SK-N-SH treated with all-trans-retinoic acid at 6 μM for 48 hours (cell line): ENCODE data around the gene SPDYE3.
A peak's percentile ranks its signal among the peaks of the same experiment; 100 is the strongest.
"Not testable (repeated sequence)": the region's sequence is repeated elsewhere in the genome, so short reads cannot be mapped to it uniquely, and the experiment has no call there.

ENCODE experiments used
- ATAC-seq: fragments of 200-7000 bp; cut with Tn5 transposase; 3 replicates; pipeline ENCODE4 v1.9.1; 2020; ENCODE audit warnings: mild to moderate bottlenecking, moderate library complexity
- CSDC2 ChIP-seq: fragments of 250-450 bp; sonication (Bioruptor Pico); IDR thresholded peaks from 2 replicates; pipeline ENCODE4 v1.5.0; 2020; ENCODE audit warnings: mild to moderate bottlenecking, moderate library complexity
- GLIS3 ChIP-seq: fragments of 250-450 bp; sonication (Bioruptor Pico); IDR thresholded peaks from 2 replicates; pipeline ENCODE4 v1.5.0; 2020; ENCODE audit warnings: mild to moderate bottlenecking, moderate library complexity
- RARB ChIP-seq: fragments of 250-450 bp; sonication (Bioruptor Pico); IDR thresholded peaks from 2 replicates; pipeline ENCODE4 v1.8.0; 2021; ENCODE audit warnings: mild to moderate bottlenecking, moderate library complexity
- TOX ChIP-seq: fragments of 250-450 bp; sonication (Bioruptor Pico); IDR thresholded peaks from 2 replicates; pipeline ENCODE4 v1.8.0; 2021; ENCODE audit warnings: mild to moderate bottlenecking, moderate library complexity, borderline replicate concordance
- TSHZ2 ChIP-seq: fragments of 250-450 bp; sonication (Bioruptor Pico); IDR thresholded peaks from 2 replicates; pipeline ENCODE4 v1.5.0; 2020; ENCODE audit warnings: mild to moderate bottlenecking, moderate library complexity
- ZFP3 ChIP-seq: fragments of 250-450 bp; sonication (Bioruptor Pico); IDR thresholded peaks from 2 replicates; pipeline ENCODE4 v1.5.0; 2020; ENCODE audit warnings: mild to moderate bottlenecking, moderate library complexity
- ZFP30 ChIP-seq: fragments of 450-650 bp; formaldehyde crosslinking; IDR thresholded peaks from 2 replicates; pipeline ENCODE4 v1.5.0; 2022; ENCODE audit warnings: mild to moderate bottlenecking, moderate library complexity
- TF ChIP-seq, protein P1 (sequence below): fragments of 250-450 bp; sonication (Bioruptor Pico); IDR thresholded peaks from 2 replicates; pipeline ENCODE4 v1.8.0; 2020; ENCODE audit warnings: mild to moderate bottlenecking, moderate library complexity, borderline replicate concordance

SPDYE3 gene

GRCh38 chr7:100295269-100295668 lies 12.2 kb upstream of the SPDYE3 start:
- peak; percentile 48 for ATAC-seq

- not testable (repeated sequence) for ATAC-seq
Observed at GRCh38 chr7:100297852-100298631, 9.5 kb upstream of the SPDYE3 start.

GRCh38 chr7:100298632-100298895 lies 8.9 kb upstream of the SPDYE3 start:
- ATAC-seq: not testable (repeated sequence)

- not testable (repeated sequence) for ATAC-seq
Observed at GRCh38 chr7:100304526-100304925, 3.0 kb upstream of the SPDYE3 start.

- ATAC-seq: not testable (repeated sequence)
Observed at GRCh38 chr7:100318329-100318728, 10.8 kb downstream of the SPDYE3 start.

GRCh38 chr7:100321648-100322047 lies 14.1 kb downstream of the SPDYE3 start:
- not testable (repeated sequence) for ATAC-seq

GRCh38 chr7:100324194-100324593 lies 16.7 kb downstream of the SPDYE3 start:
- ATAC-seq: not testable (repeated sequence)

DNA sequence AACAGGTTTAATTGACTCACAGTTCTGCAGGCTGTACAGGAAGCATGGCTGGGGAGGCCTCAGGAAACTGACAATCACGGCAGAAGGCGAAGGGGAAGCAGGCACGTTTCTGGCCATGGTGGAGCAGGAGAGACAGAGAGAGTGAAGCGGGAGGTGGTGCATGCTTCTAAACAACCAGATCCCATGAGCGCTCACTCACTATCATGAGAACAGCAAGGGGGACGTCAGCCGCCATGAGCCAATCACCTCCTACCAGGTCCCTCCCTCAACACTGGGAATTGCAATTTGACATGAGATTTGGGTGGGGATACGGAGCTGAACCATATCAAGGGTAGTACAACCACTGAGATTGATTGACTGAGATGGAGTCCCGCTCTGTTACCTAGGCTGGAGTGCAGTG lies 18.2 kb downstream of the SPDYE3 start:
- ATAC-seq: not testable (repeated sequence)

DNA sequence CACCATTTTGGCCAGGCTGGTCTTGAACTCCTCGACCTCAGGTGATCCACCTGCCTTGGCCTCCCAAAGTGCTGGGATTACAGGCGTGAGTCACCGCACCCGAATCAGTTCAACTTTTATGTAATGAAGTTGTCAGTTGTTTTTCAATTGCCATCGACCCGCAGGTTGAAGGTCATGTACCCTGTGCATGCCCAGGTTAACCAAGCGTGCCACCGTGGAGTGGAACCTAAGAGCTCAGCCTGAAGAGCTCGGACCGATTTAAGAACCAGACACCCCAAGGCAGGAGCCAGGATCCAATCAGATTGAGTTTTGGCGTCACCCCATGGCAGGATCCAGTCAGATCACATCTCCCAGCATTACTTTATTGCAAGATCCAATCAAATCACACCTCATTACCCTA lies 19.4 kb downstream of the SPDYE3 start:
- not testable (repeated sequence) for ATAC-seq

DNA sequence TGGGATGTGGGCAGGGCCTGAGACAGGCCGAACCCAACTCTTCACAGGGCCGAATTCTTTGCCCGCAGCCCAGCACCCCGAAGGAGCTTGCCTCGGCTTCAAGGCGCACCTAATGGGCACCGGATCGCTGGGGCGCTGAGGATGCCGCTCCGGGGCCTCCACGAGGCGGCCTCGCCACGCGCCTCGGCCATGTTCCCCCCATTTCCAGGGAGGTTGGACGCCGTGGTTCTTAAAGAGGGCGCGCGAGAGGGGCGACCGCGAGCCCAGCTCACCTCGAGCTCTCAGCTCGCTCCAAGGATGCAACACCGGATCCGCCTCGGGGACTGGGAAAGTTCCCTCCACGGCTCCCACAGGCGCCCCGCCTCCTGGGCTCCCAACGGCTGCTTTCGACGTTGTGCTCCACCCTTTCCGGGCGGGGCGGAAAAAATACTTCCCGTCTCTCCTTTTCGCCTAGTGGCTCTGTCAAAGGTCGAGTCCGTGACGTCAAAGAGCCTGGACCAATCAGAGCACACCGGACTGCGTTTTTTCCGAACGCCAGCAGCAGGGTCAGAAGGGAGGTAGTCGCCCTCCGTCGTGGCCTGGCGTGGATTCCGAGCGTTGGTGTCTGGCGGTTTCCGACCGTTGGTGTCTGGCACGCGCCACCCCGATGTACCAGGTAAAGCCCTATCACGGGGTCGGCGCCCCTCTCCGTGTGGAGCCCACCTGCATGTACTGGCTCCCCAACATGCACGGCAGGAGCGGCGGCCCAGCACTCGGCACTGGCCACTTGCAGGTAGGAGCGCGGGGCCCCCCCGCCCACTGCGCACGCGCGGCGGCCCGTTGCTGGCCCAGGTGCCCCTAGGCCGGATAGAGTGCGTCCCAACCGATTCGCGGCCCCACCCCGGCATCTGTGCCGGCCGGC lies 28.3 kb downstream of the SPDYE3 start:
- ATAC-seq: peak; percentile 97

GRCh38 chr7:100338083-100338696 lies 30.7 kb downstream of the SPDYE3 start:
- ATAC-seq: not testable (repeated sequence)

More for the DNA sequence above, 28.3 kb downstream of the SPDYE3 start:
- TF ChIP-seq CSDC2: peak; percentile 60; the same call in 1 of the 2 replicates
- TF ChIP-seq TSHZ2 (CRISPR knock-in tag): peak; percentile 11; the same call in 1 of the 2 replicates
- 0 out of 2 replicates have a peak, but pooled peaks have one; percentile 11 for TF ChIP-seq GLIS3 (CRISPR knock-in tag)
- peak; percentile 83 for TF ChIP-seq ZFP3 (CRISPR knock-in tag)

- not testable (repeated sequence) for ATAC-seq
Observed at GRCh38 chr7:100341286-100341685, 33.8 kb downstream of the SPDYE3 start.

DNA sequence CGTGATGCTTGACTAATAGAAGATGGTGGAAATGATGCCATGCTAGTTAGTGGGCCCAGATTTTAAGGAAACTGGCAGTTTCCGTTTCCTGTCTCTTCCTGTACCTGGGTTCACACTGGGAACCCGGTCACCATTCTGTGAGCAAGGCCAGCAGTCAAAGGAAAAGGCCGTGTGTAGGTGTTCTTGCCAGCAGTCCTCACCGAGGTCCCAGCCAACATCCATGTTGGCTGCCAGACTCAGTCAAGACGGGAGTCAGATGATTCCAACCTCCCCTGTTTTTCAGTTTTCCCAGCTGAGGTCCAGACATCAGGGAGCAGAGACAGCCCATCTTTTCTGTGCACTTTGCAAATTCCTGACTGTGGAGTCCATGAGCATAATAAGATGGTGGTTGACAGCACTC lies 35.3 kb downstream of the SPDYE3 start:
- no peak for ATAC-seq
- TF ChIP-seq CSDC2 (no peak), TSHZ2 (CRISPR knock-in tag) (no peak), RARB (CRISPR knock-in tag) (no peak), TOX (no peak), ZFP30 (no peak)
- TF ChIP-seq, protein P1, sequence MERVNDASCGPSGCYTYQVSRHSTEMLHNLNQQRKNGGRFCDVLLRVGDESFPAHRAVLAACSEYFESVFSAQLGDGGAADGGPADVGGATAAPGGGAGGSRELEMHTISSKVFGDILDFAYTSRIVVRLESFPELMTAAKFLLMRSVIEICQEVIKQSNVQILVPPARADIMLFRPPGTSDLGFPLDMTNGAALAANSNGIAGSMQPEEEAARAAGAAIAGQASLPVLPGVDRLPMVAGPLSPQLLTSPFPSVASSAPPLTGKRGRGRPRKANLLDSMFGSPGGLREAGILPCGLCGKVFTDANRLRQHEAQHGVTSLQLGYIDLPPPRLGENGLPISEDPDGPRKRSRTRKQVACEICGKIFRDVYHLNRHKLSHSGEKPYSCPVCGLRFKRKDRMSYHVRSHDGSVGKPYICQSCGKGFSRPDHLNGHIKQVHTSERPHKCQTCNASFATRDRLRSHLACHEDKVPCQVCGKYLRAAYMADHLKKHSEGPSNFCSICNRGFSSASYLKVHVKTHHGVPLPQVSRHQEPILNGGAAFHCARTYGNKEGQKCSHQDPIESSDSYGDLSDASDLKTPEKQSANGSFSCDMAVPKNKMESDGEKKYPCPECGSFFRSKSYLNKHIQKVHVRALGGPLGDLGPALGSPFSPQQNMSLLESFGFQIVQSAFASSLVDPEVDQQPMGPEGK (CRISPR knock-in tag): no peak
- TF ChIP-seq, all 23 proteins: peak for 0

DNA sequence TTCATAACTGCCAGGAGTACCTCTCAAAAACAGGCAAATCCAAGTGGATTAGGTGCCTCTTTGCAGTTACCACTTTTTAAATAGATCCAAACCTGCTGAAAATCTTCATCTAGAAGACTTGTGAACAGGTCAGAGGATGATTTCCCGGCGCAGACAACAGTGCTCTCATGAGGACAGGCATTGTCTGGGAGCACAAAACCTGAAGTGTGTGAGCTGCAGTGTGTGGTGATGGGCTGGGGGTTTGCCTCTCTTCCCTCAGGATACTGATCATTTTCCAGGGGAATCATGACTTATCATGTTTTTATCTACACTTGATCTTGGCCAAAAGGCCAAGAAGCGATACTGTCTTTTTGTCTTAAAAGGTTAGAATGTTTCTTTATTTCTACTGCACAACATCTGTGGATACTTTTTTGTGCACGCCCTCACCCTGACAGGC lies 36.6 kb downstream of the SPDYE3 start:
- ATAC-seq: peak; percentile 42
